ENCODE results near the gene HINT2.

Gene HINT2

GRCh38 chr9:35840881-35841644 is 26.2 kb upstream of the HINT2 start:
- no peak for FAIRE-seq

GRCh38 chr9:35839926-35840325 is 25.1 kb upstream of the HINT2 start:
- no peak for FAIRE-seq

GRCh38 chr9:35836595-35836994 is 21.8 kb upstream of the HINT2 start:
- FAIRE-seq = no peak

- no peak for FAIRE-seq
These were observed 20.9 kb upstream of the HINT2 start for GRCh38 chr9:35835766-35836165.

GRCh38 chr9:35835216-35835632 is 20.4 kb upstream of the HINT2 start:
- no peak for FAIRE-seq

GRCh38 chr9:35834260-35835215 is 19.7 kb upstream of the HINT2 start:
- no peak for FAIRE-seq

GRCh38 chr9:35832814-35833213 is 18.0 kb upstream of the HINT2 start:
- no peak for FAIRE-seq

- FAIRE-seq = no peak
These were observed 16.2 kb upstream of the HINT2 start for GRCh38 chr9:35831040-35831439.

- no peak for FAIRE-seq
These were observed 14.9 kb upstream of the HINT2 start for GRCh38 chr9:35829764-35830096.

- no peak for FAIRE-seq
These were observed 14.4 kb upstream of the HINT2 start, which contains the start of gene TMEM8B for GRCh38 chr9:35829084-35829763. Gene TMEM8B, plus strand, starts transcription at chr9:35829228. Its CDS starts 220 bp downstream, at chr9:35829448.

GRCh38 chr9:35828716-35829083 is 13.9 kb upstream of the HINT2 start, which contains the start of gene FAM221B:
Gene FAM221B, minus strand, starts transcription at chr9:35828732. Its CDS starts 2,571 bp downstream, at chr9:35826161.
- FAIRE-seq = no peak

GRCh38 chr9:35827486-35827885 is 12.6 kb upstream of the HINT2 start:
- no peak for FAIRE-seq

- FAIRE-seq = no peak
These were observed 11.3 kb upstream of the HINT2 start for GRCh38 chr9:35826071-35826701.

- FAIRE-seq = no peak
These were observed 8.1 kb upstream of the HINT2 start for GRCh38 chr9:35822926-35823325.

GRCh38 chr9:35820076-35820475 is 5.2 kb upstream of the HINT2 start:
- FAIRE-seq = no peak

GRCh38 chr9:35818341-35818740 is 3.5 kb upstream of the HINT2 start:
- FAIRE-seq = no peak

- FAIRE-seq = no peak
These were observed 1.9 kb upstream of the HINT2 start for GRCh38 chr9:35816708-35817107.

- FAIRE-seq = no peak
These were observed 569 bp downstream of the HINT2 start for GRCh38 chr9:35814106-35814840.

GRCh38 chr9:35813434-35814105 is 1.3 kb downstream of the HINT2 start:
- no peak for FAIRE-seq

- peak; percentile 84 for FAIRE-seq
These were observed 2.7 kb downstream of the HINT2 start, which contains the start of gene SPAG8 for GRCh38 chr9:35812025-35812602. Gene SPAG8, minus strand, starts transcription at chr9:35812262. Its CDS starts 115 bp downstream, at chr9:35812147.
